Measurements from ENCODE around the gene GSPT2.

DNA sequence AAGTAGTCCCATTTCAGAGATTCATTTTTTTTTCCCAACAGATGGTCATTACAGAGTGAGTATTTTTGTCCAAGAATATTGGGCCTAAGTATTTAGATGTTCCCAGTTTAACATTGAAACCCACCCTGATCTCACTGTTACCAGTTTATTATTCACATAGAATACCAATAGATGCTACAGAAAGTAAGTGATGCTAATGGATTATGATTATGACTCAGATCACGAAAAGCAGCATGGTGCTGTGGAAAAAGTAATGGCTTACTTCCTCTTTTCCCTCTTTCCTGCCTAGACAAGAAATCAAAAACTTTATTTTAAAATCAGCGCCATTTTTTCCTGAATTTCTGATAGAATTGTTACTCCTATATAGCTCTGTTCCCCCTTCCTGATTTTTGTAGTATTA lies 51.9 kb downstream of the GSPT2 start:
- TF ChIP-seq, protein P1, sequence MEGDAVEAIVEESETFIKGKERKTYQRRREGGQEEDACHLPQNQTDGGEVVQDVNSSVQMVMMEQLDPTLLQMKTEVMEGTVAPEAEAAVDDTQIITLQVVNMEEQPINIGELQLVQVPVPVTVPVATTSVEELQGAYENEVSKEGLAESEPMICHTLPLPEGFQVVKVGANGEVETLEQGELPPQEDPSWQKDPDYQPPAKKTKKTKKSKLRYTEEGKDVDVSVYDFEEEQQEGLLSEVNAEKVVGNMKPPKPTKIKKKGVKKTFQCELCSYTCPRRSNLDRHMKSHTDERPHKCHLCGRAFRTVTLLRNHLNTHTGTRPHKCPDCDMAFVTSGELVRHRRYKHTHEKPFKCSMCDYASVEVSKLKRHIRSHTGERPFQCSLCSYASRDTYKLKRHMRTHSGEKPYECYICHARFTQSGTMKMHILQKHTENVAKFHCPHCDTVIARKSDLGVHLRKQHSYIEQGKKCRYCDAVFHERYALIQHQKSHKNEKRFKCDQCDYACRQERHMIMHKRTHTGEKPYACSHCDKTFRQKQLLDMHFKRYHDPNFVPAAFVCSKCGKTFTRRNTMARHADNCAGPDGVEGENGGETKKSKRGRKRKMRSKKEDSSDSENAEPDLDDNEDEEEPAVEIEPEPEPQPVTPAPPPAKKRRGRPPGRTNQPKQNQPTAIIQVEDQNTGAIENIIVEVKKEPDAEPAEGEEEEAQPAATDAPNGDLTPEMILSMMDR (IDR thresholded peaks at IDR 0.05): no peak
- no peak for TF ChIP-seq EZH2phosphoT487 (IDR thresholded peaks at IDR 0.05)
